Prostate gland (tissue), 2 donors: ENCODE data around the gene PITPNB.

Source experiments
- CTCF ChIP-seq, 4 experiments: fragments of 200-600 bp in 2 of 4; fragments of 450-650 bp in 2 of 4; sonication (generic) in 2 of 4; IDR thresholded peaks; 1 replicate in 3 of 4; 2 replicates in 1 of 4; pipeline ENCODE4 v1.5.1; 2016 to 2019; ENCODE audit warnings: antibody characterized with exemption in 4 of 4, mild to moderate bottlenecking in 2 of 4, moderate library complexity in 2 of 4
- POLR2A ChIP-seq: fragments of 450-650 bp; IDR thresholded peaks from one replicate; pipeline ENCODE4 v1.6.1; 2016; ENCODE audit warnings: antibody characterized with exemption, mild to moderate bottlenecking
- POLR2AphosphoS5 ChIP-seq: sonication (generic); formaldehyde crosslinking; IDR thresholded peaks from one replicate; pipeline ENCODE4 v1.6.1; 2017; ENCODE audit warnings: antibody characterized with exemption

DNA sequence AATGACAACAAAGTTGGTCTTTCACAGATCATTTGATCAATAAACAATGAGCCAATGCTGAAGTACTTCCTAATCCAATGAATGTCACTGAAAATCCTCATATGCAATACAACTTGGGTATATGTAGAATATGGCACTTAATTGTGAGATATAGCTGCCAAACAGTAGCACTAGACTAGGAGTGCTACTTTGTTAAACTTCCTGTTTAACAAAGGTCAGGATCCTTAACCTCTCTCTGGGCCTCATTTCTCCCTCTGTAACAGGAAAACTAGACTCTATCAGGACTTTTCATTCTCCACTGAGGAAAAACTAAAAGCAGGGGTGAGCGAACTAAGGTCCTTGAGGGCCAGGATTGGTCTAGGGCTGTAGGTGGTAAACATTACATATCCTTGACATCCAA lies 56.1 kb downstream of the PITPNB start:
- TF ChIP-seq CTCF (IDR thresholded peaks at IDR 0.05) (no peak), POLR2A (no peak), POLR2AphosphoS5 (no peak)
